Muscle of back (tissue), 11 donors: ENCODE results near the gene EDC3. TPM values are rescaled to one million over a fixed set of nuclear protein-coding genes. Genes with fewer than 3 reads are reported as not detected.
"Not testable (repeated sequence)": the region's sequence is repeated elsewhere in the genome, so short reads cannot be mapped to it uniquely, and the experiment has no call there.

ENCODE experiments used
- DNase-seq, 3 donors: peaks; one replicate each; pipeline versions ENCODE4 v3.0.0 to v3.0.0-alpha.2; 2013
- polyA plus RNA-seq, 10 donors: library from polyadenylated mRNA; unstranded; fragments of 120-200 nt; gene quantifications; one replicate each; pipeline ENCODE4 v1.2.1, GENCODE V29; 2013; ENCODE audit not compliant: insufficient read length in 10 of 10

EDC3 gene
- polyA plus RNA-seq, 10 donors: 21.4 to 35.1 (median 23.5) TPM

- DNase-seq: peak; percentile 38 to 58 (median 40)
Measured at GRCh38 chr15:74653426-74654102, 42.3 kb downstream of the EDC3 start.

- no peak for DNase-seq
Measured at GRCh38 chr15:74651242-74651741, 44.5 kb downstream of the EDC3 start.

GRCh38 chr15:74648051-74648842 is 47.6 kb downstream of the EDC3 start:
- no peak for DNase-seq

- no peak for DNase-seq
Measured at GRCh38 chr15:74646480-74646879, 49.3 kb downstream of the EDC3 start.

GRCh38 chr15:74643665-74644204 is 52.1 kb downstream of the EDC3 start:
- DNase-seq: no peak

GRCh38 chr15:74642734-74643664 is 52.8 kb downstream of the EDC3 start:
- peak in 1 of 3 donors; percentile 38 for DNase-seq

GRCh38 chr15:74642348-74642733 is 53.5 kb downstream of the EDC3 start:
- DNase-seq: no peak

GRCh38 chr15:74641151-74641550 is 54.7 kb downstream of the EDC3 start:
- DNase-seq: no peak

- DNase-seq: no peak
Measured at GRCh38 chr15:74636984-74637383, 58.8 kb downstream of the EDC3 start.

- peak in 2 of 3 donors; percentile 59 to 68 for DNase-seq
Measured at GRCh38 chr15:74635228-74635627, 60.6 kb downstream of the EDC3 start.

- no peak for DNase-seq
Measured at GRCh38 chr15:74633781-74634180, 62.0 kb downstream of the EDC3 start.

GRCh38 chr15:74632601-74633000 is 63.2 kb downstream of the EDC3 start:
- no peak for DNase-seq

GRCh38 chr15:74631935-74632560 is 63.8 kb downstream of the EDC3 start:
- DNase-seq: peak in 2 of 3 donors; percentile 61 to 78

- DNase-seq: no peak
Measured at GRCh38 chr15:74631408-74631807, 64.4 kb downstream of the EDC3 start.

- no peak for DNase-seq
Measured at GRCh38 chr15:74631087-74631385, 64.8 kb downstream of the EDC3 start.

GRCh38 chr15:74630284-74631086 is 65.3 kb downstream of the EDC3 start:
- no peak for DNase-seq

- not testable (repeated sequence) for DNase-seq
Measured at GRCh38 chr15:74629696-74630095, 66.1 kb downstream of the EDC3 start.

- no peak for DNase-seq
Measured at GRCh38 chr15:74628949-74629348, 66.9 kb downstream of the EDC3 start.

GRCh38 chr15:74628199-74628598 is 67.6 kb downstream of the EDC3 start:
- DNase-seq: no peak

- DNase-seq: no peak
Measured at GRCh38 chr15:74627766-74628165, 68.1 kb downstream of the EDC3 start.
